Measurements from ENCODE around the gene SLC35B1. TPM values are rescaled to one million over a fixed set of nuclear protein-coding genes. Genes with fewer than 3 reads are reported as not detected.

The SLC35B1 gene
- 84.5 to 100 TPM (median 96.1 TPM) in 5 replicates for total RNA-seq (2022; extraction: Qiagen RNA extraction; ENCODE audit: low read depth)

GRCh38 chr17:49707608-49708514 is at the start of gene SLC35B1:
SLC35B1 (minus strand) TSS chr17:49707964; CDS start chr17:49707833, 131 bp downstream.

GRCh38 chr17:49677933-49678847 is 29.6 kb downstream of the SLC35B1 start, which contains the start of gene SPOP:
SPOP (minus strand) TSS chr17:49678097; CDS start chr17:49622810, 55,287 bp downstream.

Other genes with a start within 250 kb of the SLC35B1 start
- 0.49 to 1.2 TPM (median 0.85 TPM) in 5 replicates for gene NGFR, start 212.7 kb downstream of the SLC35B1 start, total RNA-seq (2022; extraction: Qiagen RNA extraction; ENCODE audit: low read depth)
- gene NXPH3, start 132.1 kb downstream of the SLC35B1 start, total RNA-seq (2022; extraction: Qiagen RNA extraction; ENCODE audit: low read depth), result 0.43 to 0.80 TPM (median 0.68 TPM) in 5 replicates
- 36.0 to 39.2 TPM (median 38.4 TPM) in 5 replicates for gene SPOP, start 29.9 kb downstream of the SLC35B1 start, total RNA-seq (2022; extraction: Qiagen RNA extraction; ENCODE audit: low read depth)
- 1.2 to 1.3 TPM (median 1.2 TPM) in 5 replicates for gene FAM117A, start 56.2 kb upstream of the SLC35B1 start, total RNA-seq (2022; extraction: Qiagen RNA extraction; ENCODE audit: low read depth)
- gene KAT7, start 80.7 kb upstream of the SLC35B1 start, total RNA-seq (2022; extraction: Qiagen RNA extraction; ENCODE audit: low read depth), result 24.0 to 28.7 TPM (median 27.4 TPM) in 5 replicates
- gene TAC4, start 140.1 kb upstream of the SLC35B1 start, total RNA-seq (2022; extraction: Qiagen RNA extraction; ENCODE audit: low read depth), result not detected in 5 replicates

All from A549 treated with GW870086 at 1 μM for 4 hours (cell line).